Gastrocnemius medialis (tissue), 4 donors: ENCODE measurements around the gene CDKL4.

Source experiments
- POLR2A ChIP-seq, 2 donors: fragments of 450-650 bp; IDR thresholded peaks; one replicate each; pipeline ENCODE4 v1.6.1; 2017; ENCODE audit warnings: antibody characterized with exemption in 2 of 2, mild to moderate bottlenecking in 2 of 2, moderate library complexity in 2 of 2
- TF ChIP-seq, protein P1 (sequence below), 5 experiments: fragments of 450-650 bp in 3 of 5; fragments of 200-600 bp in 2 of 5; sonication (generic) in 2 of 5; IDR thresholded peaks in 4 of 5; conservative IDR thresholded peaks in 1 of 5; 1 replicate in 4 of 5; 2 replicates in 1 of 5; pipeline ENCODE4 v1.5.1; 2016 to 2019; ENCODE audit warnings: antibody characterized with exemption in 5 of 5, mild to moderate bottlenecking in 3 of 5, moderate library complexity in 3 of 5

DNA sequence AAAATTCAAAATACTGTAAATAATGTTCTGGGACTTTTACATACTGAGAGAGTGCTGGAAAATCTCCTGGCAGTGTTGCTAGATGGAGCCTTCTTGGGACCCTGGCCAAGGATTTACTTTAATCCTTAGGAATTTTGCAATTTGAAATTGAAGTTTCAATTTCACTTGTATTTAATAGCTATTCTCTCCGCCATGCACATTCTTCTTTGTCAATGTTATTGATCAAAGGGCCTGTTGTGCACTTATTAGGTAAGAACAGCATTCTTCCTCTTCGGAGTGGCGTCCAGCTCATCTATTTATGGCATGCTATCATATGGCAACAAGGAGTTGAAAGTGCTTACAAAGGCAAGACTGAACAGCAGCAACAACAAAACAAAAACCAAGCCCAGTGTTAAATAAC, 82.8 kb downstream of the CDKL4 start:
- TF ChIP-seq POLR2A (IDR thresholded peaks at IDR 0.05): no peak
- TF ChIP-seq, protein P1, sequence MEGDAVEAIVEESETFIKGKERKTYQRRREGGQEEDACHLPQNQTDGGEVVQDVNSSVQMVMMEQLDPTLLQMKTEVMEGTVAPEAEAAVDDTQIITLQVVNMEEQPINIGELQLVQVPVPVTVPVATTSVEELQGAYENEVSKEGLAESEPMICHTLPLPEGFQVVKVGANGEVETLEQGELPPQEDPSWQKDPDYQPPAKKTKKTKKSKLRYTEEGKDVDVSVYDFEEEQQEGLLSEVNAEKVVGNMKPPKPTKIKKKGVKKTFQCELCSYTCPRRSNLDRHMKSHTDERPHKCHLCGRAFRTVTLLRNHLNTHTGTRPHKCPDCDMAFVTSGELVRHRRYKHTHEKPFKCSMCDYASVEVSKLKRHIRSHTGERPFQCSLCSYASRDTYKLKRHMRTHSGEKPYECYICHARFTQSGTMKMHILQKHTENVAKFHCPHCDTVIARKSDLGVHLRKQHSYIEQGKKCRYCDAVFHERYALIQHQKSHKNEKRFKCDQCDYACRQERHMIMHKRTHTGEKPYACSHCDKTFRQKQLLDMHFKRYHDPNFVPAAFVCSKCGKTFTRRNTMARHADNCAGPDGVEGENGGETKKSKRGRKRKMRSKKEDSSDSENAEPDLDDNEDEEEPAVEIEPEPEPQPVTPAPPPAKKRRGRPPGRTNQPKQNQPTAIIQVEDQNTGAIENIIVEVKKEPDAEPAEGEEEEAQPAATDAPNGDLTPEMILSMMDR (IDR thresholded peaks at IDR 0.05 in 4 of 5, conservative IDR thresholded peaks at IDR 0.05 in 1 of 5): no peak
